NCI-H1092 (cell line): Measurements from ENCODE around the gene KIF4A.

Source experiments
- DNase-seq: peaks from one replicate; lab custom pipeline; 2025; lab: John Stamatoyannopoulos, UW

The KIF4A gene

DNA sequence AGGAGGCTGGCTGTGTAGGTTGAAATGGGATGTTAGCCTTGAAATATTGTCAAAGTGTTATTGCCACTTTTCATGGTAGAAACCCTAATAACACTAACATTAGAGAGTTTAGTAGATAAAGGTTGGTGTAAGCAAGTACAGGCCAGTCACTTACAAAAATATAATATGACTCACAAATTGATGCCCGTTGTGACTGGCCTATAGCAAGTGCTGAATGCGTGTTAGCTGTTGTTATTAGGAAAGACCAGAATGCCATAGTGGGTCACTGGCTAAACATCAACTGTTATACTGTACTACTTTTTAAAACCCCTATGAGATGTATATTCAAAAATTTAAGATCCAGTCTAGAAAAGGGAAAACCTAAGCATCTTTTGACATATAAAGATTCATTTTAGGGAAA, 112.8 kb downstream of the KIF4A start:
- DNase-seq = no peak

DNA sequence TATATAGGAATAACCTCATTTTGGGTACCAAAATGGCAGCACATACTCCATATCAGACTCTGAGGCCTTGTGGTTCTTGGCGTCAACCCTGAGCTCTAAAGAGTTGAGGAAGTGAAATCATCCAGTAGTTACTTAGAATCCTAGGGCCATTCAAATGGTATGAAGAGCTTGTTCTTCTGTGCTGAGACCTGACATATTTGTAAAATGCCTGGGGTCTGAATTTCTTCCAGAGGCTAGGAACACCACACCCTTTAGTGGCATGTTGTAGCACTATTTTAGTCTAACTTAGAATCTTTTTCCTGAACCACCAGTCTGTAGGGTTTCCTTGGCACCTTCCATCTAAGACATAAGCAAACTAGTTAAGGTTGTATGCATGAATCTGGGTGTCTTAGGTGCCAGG, 115.1 kb downstream of the KIF4A start:
- DNase-seq = no peak

DNA sequence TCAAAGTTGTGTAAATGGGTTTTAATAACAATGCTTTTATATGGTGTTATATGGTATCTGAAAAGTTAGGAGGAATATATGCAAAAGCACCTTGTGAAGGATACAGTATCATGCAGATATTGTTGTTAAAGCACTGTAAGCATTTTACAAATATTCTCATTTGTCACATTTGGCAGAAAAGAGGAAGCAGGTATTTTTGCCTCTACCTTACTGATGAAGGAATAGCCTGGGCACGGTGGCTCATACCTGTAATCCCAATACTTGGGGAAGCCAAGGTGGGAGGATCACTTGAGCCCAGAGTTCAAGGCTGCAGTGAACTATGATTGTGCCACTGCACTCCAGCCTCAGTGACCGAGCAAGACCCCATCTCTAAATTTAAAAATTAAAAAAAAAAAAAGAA, 121.0 kb downstream of the KIF4A start:
- DNase-seq = no peak

DNA sequence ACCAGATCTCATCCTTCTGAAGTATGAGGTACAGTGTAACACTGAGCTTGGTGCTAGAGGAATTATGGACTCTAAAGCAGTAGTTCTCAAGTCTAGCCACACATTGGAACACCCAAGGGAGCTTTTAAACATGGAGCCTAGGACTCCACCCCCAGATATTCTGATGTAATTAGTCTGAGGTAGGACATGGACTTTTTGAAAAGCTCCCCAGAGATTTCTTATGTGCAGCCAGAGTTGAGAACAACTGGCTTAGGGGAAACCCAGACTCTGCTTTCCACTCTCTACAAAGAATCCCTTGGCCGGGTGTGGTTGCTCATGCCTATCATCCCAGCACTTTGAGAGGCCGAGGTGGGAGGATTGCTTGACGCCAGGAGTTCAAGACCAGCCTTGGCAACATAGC, 121.6 kb downstream of the KIF4A start:
- no peak for DNase-seq

DNA sequence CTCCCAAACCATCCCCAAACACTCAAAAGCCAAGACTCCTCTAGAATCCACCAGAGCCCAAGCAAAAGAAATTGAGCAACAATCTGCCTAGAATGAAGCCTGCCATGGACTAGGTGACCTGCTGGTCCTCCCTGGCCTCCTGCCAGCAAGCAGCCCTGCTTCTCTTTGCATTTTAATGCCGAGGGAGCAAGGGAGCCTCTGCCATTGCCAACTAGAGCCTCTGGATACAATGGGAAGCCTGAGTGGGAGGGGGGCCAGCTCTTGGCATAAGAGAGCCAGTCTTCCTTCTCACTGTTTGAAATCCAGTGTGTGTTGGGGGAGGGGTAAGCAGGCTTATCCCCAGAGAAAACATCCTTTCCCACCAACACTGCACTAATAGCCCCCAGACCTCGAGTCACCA, 131.7 kb downstream of the KIF4A start:
- DNase-seq = peak; percentile 15

DNA sequence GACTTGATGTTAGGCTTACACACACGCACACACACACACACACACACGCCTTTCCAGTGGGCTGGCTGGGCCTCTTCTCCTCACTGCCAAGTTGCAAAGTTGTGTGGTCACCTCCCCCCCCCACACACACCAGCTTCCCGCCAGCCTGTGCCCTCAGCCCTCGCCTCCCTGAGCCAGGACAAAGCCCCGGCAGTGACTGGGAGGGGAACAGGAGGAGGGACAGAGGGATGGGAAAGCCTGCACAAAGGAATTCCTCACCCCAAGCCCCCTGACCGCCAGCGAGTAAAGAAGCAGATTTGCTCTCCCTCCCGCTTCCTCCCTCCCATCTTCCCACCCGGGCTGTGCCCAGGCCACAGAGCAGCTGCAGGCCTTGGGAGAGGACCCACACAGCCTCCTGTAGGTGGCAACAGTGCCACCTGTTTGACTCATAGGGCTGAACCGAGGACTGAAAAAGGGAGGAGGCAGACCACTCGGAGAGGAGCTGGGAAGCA, 133.0 kb downstream of the KIF4A start, which contains the start of gene GDPD2:
Gene GDPD2, plus strand, starts transcription at position 464 of the 491 bp plus-strand sequence. CDS start 1,671 bp downstream, outside the sequence.
- peak; percentile 21 for DNase-seq

DNA sequence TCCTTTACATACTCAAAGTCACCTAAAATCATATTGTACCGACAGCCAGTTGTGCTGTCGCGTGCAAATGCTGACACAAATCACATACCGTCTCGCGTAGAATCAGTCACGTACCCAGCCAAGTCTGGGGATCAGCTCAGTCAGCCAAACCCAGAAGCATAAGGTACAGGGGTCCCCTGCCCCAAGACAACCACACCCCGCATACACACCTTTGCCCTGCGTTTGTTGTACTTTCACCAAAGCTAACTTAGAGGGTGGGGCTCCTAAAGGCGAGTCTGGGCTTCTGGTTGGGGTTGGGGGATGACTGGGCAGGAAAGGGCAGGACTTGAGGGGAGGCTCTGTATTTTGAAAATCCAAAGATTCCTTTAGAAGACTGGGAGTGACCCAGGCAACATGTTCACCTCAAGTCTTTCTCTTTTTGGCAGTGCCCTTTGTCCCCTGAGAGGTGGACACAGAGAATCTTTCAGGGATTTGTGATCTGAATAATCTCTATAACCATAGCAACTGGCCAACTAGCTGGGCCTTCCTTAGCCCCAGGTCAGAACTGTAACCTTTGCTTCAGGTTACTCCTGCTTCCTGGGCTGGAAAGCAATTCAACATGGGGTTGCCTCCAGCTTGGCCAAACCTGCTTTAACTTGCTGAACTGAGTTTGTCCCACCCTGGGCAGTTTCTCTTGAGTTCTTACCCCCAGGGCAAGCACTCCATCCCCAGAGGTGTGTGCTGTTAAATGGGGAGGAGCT, 134.2 kb downstream of the KIF4A start:
- no peak for DNase-seq

DNA sequence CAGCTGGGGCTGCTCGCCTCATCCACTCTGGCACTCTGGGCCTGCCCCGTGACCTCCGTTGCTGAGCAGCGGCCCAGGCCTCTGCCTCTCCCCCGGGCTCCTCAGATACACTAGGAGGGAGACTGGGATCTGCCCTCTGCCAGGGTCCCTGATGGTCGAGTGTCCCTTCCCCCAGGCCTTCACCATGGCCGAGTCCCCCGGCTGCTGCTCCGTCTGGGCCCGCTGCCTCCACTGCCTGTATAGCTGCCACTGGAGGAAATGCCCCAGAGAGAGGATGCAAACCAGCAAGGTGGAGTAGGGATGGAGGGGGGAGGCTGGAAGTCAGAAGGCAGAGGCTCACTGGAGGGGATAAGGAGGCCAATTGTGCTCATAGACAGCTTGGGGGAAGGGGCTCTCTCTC, 134.9 kb downstream of the KIF4A start:
- no peak for DNase-seq

DNA sequence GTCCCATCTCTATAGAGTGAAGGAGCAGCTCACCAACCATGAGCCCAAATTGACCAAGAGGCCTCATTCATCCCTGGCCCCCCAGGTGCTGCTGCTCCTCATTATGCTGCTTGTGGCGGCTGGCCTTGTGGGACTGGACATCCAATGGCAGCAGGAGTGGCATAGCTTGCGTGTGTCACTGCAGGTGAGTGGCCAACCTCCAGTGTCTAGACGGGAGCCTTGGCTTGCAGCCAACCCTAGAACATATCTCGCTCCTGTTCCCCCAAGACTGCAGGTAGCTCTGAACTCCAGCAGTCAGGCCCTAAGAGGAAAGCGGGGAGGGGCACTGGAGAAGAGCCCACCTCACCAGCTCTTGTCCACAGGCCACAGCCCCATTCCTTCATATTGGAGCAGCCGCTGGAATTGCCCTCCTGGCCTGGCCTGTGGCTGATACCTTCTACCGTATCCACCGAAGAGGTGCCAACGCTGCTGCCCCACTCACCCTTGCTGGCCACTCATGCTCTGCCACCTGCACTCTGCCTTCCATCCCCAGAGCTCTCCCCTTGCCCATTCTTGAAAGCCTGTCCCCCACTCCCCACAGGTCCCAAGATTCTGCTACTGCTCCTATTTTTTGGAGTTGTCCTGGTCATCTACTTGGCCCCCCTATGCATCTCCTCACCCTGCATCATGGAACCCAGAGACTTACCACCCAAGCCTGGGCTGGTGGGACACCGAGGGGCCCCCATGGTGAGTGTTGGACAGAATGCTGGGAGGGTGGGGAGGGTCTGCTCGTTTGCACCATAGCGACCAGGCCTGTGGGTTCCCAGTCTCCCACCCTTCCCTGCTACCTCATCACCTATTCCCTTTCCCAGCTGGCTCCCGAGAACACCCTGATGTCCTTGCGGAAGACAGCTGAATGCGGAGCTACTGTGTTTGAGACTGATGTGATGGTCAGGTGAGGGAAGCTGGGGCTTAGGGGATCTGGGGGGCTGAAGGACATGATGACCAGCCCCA, 136.7 kb downstream of the KIF4A start:
- no peak for DNase-seq

DNA sequence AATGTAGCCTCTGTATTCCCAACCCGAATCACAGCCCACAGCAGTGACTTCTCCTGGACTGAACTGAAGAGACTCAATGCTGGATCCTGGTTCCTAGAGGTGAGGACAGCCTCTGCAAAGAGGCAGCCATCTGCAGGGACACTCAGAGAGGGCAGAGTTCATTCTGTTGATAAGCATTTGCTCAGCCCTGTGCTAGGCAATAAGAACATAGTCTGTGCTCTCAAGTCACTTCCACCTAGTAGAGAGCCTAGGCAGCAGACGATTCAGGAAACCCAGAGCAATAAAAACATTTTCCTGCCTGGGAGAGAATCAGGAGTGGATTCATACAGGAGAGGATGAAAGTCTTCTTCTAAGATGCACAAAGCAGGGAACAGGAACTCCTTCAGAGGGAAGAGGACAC, 137.5 kb downstream of the KIF4A start:
- DNase-seq = no peak

DNA sequence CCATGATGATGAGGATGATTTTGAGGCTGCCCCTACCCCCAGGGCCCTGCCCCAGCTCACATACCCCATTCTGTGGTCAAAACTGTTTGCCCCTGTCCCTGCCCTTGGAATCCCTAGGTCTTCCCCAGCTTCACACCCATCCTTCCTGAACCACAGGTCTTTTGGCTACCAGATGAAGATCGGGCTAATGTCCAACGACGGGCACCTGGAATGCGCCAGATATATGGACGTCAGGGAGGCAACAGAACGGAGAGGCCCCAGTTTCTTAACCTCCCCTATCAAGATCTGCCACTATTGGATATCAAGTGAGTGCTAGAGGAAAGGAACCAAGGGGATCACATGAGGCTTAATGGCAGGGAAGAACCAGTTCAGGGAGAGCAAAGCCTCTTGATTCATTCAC, 139.9 kb downstream of the KIF4A start:
- DNase-seq = no peak

DNA sequence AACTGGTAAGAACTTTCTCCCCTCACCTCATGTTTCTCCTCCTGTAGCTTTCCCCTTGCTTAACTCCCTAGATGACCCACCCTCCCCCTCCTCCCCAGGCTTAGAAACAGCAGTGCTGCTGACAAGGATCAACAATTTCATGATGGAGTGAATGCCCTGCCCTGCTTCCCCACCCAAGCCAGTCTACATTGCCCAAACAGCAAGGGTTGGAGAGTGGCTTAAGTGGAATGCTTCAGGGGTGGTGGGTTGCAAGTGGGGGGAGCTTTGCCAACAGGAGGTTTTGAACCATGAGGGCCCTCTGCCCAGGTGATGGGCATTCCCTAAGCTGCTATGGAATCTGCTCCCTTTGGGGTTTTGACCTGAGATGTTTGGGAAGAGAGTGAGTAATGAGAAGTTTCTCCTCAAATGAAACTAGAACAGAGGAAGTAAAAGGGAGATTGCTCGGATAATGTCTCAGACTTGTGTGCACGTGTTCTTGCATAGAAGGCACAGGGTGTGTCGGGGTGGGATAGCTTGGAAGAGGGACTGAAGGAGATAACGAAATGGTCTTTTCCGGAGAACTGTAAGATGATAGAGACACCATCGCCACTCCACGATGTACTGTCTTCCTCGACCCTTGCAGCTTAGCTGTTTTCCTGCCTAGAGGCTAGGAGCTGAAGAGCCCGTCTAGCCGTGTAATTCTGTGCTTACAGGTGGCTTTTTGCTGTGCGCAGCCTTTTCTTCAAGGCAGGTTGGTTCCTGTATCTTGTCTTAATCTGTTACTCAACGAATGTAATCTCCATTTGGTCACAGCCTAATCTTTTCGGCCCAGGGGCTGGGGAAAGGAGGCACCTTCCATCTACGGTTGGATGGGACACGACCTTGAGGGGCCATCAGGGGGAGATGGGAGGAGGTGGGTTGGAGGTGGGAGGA, 143.3 kb downstream of the KIF4A start:
- no peak for DNase-seq

DNA sequence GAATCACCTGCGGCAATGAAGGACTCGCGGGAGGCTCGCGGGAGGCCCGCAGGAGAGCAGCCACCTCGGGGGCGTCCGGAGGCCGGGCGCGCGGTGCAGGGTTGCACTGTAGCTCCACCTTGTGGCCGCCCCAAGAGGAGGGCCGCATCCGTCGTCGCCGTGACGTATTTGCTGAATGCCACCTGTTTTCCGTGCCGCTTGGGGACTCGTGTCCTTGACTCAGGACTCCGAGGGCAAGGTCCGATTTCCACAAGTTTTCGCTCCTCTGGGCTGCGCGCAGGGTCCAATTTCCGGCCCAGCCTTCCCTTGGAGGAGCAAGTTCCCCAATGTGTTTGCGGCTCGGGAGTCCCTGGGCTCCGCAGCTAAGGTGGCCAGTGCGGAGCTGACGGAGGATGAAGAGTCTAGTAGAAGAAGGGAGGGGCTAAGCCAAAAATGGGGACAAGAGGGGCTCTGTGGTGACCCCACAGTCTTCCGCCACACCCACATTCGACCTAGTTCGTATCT, 144.0 kb downstream of the KIF4A start:
- no peak for DNase-seq

DNA sequence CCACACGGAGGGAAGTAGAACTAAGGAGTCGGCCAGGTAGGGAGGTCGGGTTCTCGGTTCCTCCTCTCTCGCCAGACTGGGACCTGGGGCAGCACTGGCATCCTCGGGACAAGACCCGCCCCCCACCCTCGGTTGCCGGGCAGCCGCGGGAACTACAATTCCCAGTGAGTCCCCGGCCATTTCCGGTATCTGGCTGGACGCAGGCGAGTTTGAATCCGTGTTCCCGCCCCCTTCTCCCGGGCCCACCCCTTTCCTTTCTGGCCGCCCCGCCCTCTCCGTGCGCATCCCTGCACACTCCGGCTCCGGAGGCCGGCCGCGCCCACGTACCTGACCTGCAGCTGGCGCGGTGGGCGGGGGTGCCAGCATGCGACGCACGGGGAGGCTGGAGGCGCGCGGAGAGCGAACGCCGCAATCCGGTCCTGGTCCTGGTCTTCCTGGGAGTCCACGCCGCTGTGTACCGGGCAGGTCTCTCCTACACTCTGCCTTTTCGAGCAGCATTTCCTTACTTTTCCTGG, 144.5 kb downstream of the KIF4A start:
- DNase-seq = peak; percentile 75

DNA sequence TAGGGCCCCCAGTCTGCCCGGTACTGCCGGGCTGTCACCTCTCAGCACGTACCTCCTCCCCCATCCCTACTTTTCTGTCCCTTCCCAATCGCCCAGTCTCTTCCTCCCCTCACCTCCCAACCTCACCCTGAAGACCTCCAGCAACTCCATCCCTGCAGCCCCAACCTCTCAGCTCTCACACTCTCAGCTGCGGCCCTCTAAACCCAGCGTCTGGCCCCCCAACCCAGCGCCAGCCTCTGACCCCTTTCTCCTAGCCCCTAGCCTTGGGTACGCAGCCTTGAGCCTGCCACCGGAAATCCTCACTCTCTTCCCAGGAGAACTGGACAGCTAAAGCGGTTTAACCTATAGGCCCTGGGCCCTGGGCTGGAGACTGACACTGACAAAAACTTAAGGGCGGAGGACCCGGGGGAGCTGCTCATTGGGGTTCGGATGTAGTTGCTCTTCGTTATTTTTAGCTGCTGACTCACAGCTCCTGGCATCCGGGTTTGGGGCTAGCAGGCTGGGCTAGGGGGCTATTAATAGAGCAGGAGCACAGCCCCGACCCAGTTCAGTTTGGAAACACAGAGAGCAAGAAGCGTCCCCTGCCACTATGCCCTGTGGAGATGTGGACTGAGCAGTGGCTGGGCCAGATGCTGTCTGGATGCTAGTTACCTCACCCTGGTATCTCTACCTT, 145.1 kb downstream of the KIF4A start:
- DNase-seq = no peak

DNA sequence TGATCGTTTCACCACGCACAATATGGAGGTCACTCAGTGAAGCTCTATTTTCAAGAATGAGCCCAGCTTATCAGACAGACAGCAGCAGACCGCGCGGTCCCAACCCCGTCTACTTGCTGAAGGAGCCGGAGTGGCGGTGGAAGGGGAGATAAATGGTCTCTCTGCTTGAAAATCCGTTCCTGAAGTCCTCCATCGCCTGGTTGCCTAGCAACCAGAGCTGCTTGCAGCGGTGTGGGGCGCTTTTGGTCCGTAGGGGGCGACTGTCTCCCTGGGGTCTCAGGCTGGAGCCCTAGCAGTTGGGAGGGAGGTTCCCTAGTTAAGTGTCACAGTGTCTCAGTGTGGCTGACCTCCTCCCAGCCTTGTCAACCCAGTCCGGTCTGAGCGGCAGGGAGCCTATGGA, 146.4 kb downstream of the KIF4A start:
- peak; percentile 25 for DNase-seq

DNA sequence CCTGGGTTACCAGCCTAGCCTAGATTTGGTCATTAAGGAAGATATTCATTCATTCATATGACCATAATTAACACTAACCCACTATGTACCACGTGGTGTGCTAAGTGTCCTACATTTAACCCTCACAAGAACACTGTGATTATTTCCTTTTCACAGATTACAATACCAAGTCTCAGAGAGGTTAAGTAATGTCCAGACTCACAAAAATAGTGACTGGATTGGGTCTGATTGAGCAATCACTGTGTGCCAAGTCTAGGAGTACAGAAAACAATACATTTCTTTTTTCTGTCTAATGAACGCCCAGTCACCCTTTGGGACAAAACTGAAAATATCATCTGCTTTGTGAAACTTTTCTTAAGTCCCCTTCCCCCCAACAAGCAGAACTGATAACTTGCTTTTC, 147.1 kb downstream of the KIF4A start:
- no peak for DNase-seq

DNA sequence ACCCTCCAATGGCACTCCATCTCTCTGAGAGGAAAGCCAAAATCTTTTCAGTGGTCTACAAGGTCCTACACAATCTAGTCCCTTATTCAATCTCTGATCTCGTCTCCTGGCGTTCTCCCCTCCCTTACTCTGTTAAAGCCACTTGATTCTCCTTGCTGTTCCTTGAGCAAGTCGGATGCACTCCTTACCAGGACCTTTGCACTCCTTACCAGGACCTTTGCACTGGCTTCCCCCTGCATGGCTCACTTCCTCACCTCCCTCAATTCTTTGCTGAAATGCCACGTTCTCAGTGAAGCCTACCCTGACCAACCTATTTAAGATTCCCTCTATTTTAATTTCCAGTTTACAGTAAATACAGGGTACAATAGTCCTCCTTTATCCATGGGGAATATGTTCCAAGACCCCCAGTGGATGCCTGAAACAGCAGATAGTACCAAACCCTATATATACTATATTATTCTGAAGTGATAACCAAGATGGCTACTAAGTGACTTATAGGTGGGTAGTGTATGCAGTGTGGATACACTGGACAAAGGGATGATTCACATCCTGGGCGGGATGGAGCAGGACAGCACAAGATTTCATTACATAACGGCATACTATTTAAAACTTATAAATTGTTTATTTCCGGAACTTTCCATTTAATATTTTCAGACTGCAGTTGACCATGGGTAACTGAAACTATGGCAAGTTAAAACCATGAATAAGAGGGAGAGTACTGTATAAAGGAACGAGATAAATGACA, 148.2 kb downstream of the KIF4A start:
- no peak for DNase-seq

DNA sequence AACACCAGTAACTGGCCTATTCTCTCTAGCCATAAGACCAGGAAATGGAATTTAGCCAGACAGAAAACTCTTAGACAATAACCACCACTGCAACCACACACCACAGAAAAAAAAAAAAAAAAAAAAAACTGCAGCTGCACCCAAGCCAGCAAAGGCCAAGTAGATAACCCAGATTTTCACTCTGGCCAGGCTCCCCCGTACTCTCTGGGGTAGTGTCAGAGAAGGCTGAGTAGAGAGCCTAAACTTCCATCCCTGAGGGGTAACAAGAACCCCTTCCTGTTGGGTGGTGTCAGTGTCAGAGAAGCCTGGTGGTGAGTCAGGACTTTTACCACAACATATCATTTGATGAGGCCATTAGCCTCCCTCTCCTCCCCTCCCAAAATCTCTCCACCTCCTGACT, 149.1 kb downstream of the KIF4A start:
- no peak for DNase-seq

DNA sequence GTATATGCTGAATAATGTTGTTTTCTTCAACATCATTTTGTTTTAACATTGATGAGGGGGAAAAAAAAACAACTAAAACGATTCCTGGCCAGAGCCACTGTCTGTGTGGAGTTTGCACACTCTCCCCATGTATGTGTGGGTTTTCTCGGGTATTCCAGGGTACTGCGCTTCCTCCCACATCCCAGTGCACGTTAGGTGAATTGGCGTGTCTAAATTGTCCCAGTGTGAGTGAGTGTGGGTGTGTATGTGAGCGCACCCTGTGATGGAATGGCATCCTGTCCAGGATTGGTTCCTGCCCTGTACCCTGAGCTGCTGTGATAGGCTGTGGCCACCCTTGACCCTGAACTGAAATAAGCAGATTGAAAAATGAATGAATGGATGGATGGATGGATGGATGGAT, 152.3 kb downstream of the KIF4A start:
- DNase-seq = no peak
